ENCODE measurements around the gene UMPS. TPM values are rescaled to one million over a fixed set of nuclear protein-coding genes. Genes with fewer than 3 reads are reported as not detected.
"Not testable (repeated sequence)": the region's sequence is repeated elsewhere in the genome, so short reads cannot be mapped to it uniquely, and the experiment has no call there.

Gene UMPS
- total RNA-seq, 2 donors from 2014 or later = 53.9 to 60.8 TPM

DNA sequence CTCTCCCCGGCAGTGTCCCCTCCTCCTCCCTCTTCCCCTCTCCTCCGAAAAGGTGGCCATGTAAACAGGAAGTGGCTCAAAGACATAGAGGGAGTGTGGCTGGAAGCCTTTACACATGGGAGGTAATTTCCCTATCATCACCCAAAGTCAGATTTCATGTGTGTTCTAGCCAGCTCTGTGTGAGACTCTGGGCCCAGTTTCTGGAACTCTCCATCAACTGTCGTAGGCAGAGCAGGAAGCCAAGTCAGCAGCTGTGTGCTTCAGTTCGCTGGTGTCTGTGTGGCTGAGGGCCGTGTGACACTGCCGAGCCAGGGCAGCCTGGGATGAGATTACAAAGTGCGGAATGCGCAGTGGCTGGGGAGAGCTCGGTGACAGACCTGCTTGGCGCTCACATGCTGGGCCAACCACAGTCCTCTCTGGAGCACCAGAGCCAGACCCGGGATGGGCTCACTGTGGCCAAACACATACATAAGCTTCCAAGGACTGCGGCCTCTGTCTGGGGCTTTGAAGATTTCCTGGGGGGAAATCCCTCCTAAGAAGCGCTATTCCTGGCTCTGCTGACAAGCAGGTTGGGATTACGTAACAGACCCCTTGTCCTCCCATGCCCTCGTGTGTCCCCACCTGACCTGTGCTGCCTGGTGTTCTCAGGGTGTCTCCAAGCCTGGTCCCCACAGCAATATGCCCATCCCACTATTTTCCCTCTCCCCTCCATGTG lies 50.7 kb downstream of the UMPS start:
- Histone ChIP-seq H3K27ac (ENCODE audit: low read depth, low read length) (peak overlapping the region; percentile 47), H3K4me1 (ENCODE audit: control insufficient read depth, insufficient read depth, low read length) (peaks cover 8% of the 10 kb centered on the region), H3K9ac (ENCODE audit: extremely low read depth, low read length, poor library complexity, severe bottlenecking) (no peak overlapping the region), H3K4me3 (ENCODE audit: low read length) (no peak overlapping the region), H3K36me3 (ENCODE audit: control insufficient read depth, insufficient read depth, low read length) (peaks cover 80% of the 10 kb centered on the region), H3K9me3 (ENCODE audit: control insufficient read depth, low read length) (no peaks in the 10 kb centered on the region), H3K27me3 (ENCODE audit: control insufficient read depth, insufficient read depth, low read length, poor library complexity, severe bottlenecking) (no peaks in the 10 kb centered on the region)
- H3K4me1 Mint-ChIP-seq = peaks cover 30% of the 10 kb centered on the region
- TF ChIP-seq, protein P1, sequence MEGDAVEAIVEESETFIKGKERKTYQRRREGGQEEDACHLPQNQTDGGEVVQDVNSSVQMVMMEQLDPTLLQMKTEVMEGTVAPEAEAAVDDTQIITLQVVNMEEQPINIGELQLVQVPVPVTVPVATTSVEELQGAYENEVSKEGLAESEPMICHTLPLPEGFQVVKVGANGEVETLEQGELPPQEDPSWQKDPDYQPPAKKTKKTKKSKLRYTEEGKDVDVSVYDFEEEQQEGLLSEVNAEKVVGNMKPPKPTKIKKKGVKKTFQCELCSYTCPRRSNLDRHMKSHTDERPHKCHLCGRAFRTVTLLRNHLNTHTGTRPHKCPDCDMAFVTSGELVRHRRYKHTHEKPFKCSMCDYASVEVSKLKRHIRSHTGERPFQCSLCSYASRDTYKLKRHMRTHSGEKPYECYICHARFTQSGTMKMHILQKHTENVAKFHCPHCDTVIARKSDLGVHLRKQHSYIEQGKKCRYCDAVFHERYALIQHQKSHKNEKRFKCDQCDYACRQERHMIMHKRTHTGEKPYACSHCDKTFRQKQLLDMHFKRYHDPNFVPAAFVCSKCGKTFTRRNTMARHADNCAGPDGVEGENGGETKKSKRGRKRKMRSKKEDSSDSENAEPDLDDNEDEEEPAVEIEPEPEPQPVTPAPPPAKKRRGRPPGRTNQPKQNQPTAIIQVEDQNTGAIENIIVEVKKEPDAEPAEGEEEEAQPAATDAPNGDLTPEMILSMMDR (conservative IDR thresholded peaks at IDR 0.05) = no peak
- H3K27ac Mint-ChIP-seq = peak overlapping the region; percentile 90
- WGBS, 2 experiments (ENCODE audit: insufficient coverage in 1 of 2, insufficient read length in 1 of 2) = 72 to 75% methylated on average over 7 to 13 of the region's 15 CpGs
- H3K4me3 Mint-ChIP-seq = no peak overlapping the region
- H3K27me3 Mint-ChIP-seq (ENCODE audit: insufficient read depth) = no peaks in the 10 kb centered on the region
- no peaks in the 10 kb centered on the region for H3K9me3 Mint-ChIP-seq
- peak; percentile 71 for DNase-seq
- peaks cover 59% of the 10 kb centered on the region for H3K36me3 Mint-ChIP-seq (ENCODE audit: low read depth)

DNA sequence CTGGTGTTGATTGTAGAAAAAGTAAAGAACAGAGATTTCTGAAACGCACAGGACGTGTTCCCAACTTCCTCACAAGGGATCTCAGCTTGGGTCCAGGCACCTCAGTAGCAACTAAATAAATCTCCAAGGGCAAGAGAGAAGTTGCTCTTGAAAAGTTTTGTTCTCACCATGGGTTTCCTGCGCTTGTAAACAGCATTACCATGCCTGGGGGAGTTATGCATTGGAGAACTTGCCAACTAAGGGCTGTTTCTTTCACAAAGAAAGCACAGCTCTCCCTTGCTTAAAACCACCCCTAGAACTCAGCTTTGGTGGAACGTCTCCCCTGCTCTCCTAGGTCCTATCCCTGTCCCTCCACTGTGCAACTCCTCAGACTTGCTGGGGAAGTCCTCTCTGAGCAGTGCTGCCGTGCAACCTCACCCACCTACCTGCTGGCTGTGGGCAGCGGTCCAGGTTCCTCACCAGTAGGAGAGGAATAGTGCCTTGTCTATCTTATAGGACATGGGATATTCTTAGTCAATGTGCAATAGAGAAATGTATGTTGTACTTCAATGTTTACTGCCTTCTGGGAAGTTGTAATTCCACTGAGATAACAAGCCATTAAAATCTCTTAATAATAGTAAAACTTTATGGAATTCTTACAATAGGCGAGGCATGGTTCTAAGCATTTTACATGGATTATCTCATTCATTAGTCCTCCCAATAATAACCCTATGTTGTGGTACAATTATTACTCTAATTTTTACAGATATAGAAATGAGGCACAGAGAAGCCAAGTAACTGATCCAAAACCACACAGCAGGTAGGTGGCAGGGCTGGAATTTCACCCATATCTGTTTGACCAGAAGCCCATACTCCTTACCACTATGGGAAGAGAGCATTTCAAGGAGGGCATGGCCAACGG lies 51.5 kb downstream of the UMPS start:
- TF ChIP-seq, protein P1 (conservative IDR thresholded peaks at IDR 0.05) = no peak
- DNase-seq = no peak
- Mint-ChIP-seq H3K36me3 (ENCODE audit: low read depth) (peaks cover 59% of the 10 kb centered on the region), H3K9me3 (no peaks in the 10 kb centered on the region), H3K27me3 (ENCODE audit: insufficient read depth) (no peaks in the 10 kb centered on the region), H3K27ac (peak overlapping the region; percentile 90), H3K4me3 (no peak overlapping the region), H3K4me1 (peaks cover 29% of the 10 kb centered on the region)
- Histone ChIP-seq H3K9ac (ENCODE audit: extremely low read depth, low read length, poor library complexity, severe bottlenecking) (no peak overlapping the region), H3K36me3 (ENCODE audit: control insufficient read depth, insufficient read depth, low read length) (peaks cover 80% of the 10 kb centered on the region), H3K9me3 (ENCODE audit: control insufficient read depth, low read length) (no peaks in the 10 kb centered on the region), H3K27ac (ENCODE audit: low read depth, low read length) (no peak overlapping the region), H3K4me1 (ENCODE audit: control insufficient read depth, insufficient read depth, low read length) (peaks cover 8% of the 10 kb centered on the region), H3K4me3 (ENCODE audit: low read length) (no peak overlapping the region), H3K27me3 (ENCODE audit: control insufficient read depth, insufficient read depth, low read length, poor library complexity, severe bottlenecking) (no peaks in the 10 kb centered on the region)
- WGBS, 2 experiments (ENCODE audit: insufficient coverage in 1 of 2, insufficient read length in 1 of 2) = 92 to 95% methylated on average over 3 to 8 of the region's 8 CpGs

DNA sequence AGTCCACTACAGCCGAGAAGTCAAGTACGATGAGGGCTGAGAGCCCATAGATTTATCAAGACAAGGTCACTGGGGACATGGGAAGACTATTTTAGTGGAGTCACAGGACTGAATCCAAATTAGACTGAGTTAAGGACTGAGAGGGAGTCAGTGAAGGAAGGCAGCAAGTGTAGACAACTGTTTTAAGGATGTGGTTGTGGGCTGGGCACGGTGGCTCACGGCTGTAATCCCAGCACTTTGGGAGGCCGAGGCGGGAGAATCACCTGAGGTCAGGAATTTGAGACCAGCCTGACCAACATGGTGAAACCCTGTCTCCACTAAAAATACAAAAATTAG lies 52.1 kb downstream of the UMPS start:
- H3K9me3 ChIP-seq (ENCODE audit: control insufficient read depth, low read length); H3K4me1 ChIP-seq (ENCODE audit: control insufficient read depth, insufficient read depth, low read length); DNase-seq; H3K9ac ChIP-seq (ENCODE audit: extremely low read depth, low read length, poor library complexity, severe bottlenecking); H3K27me3 ChIP-seq (ENCODE audit: control insufficient read depth, insufficient read depth, low read length, poor library complexity, severe bottlenecking); H3K4me3 ChIP-seq (ENCODE audit: low read length); H3K27ac ChIP-seq (ENCODE audit: low read depth, low read length); H3K4me3 Mint-ChIP-seq; H3K9me3 Mint-ChIP-seq; H3K27me3 Mint-ChIP-seq (ENCODE audit: insufficient read depth): not testable (repeated sequence)
- H3K36me3 ChIP-seq (ENCODE audit: control insufficient read depth, insufficient read depth, low read length) = peaks cover 85% of the 10 kb centered on the region
- Mint-ChIP-seq H3K27ac (peak overlapping the region; percentile 12), H3K36me3 (ENCODE audit: low read depth) (peaks cover 63% of the 10 kb centered on the region), H3K4me1 (peaks cover 31% of the 10 kb centered on the region)
- WGBS, 2 experiments (ENCODE audit: insufficient coverage in 1 of 2, insufficient read length in 1 of 2) = 94 to 98% methylated on average over 6 of the region's 6 CpGs

All from endodermal cell (in vitro differentiated cells).